Measurements from ENCODE around the gene NOC4L.

DNA sequence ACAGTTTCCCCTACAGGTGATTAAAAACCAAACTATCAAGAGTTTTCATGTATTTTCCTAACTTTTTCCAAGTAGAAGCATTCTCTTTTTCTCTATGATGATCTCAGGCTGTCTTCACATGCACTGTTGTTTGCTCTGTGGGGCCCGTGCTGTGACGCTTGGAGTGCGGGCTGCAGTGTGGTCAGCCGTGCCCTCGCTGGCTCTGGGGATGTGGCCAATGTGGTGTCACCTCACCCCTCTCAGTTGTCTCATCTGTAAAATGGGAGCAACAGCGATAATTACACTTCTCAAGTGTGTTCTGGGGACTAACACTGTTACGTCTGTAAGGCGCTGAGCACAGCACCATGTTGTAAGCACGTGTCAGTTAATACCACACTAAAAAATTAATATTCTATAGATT lies 28.8 kb upstream of the NOC4L start:
- no peak for TF ChIP-seq ZNF384 (IDR thresholded peaks at IDR 0.05)
- TF ChIP-seq SP1 (IDR thresholded peaks at IDR 0.05), result no peak
- TF ChIP-seq BHLHE40 (IDR thresholded peaks at IDR 0.05; ENCODE audit: borderline replicate concordance), result no peak
- TF ChIP-seq FOXK2 (IDR thresholded peaks at IDR 0.05), result no peak
- no peak for TF ChIP-seq ELF4 (IDR thresholded peaks at IDR 0.05)
- no peak for TF ChIP-seq SUZ12 (IDR thresholded peaks at IDR 0.05)
- no peak for TF ChIP-seq NFRKB (IDR thresholded peaks at IDR 0.05)
- no peak for TF ChIP-seq HDGF (IDR thresholded peaks at IDR 0.05; ENCODE audit: borderline replicate concordance)
- TF ChIP-seq PKNOX1 (IDR thresholded peaks at IDR 0.05), result no peak
